GM10266 (cell line): Measurements from ENCODE around the gene C19orf81.

Experiments used
- DNase-seq: peaks from one replicate; pipeline ENCODE4 v3.0.0; 2012; ENCODE audit errors: extremely low spot score
- CTCF ChIP-seq: IDR thresholded peaks from 2 replicates; pipeline ENCODE4 v1.5.1; 2012; ENCODE audit warnings: mild to moderate bottlenecking, low read depth; ENCODE audit not compliant: control insufficient read depth, insufficient read depth; ENCODE audit errors: missing control alignments

Gene C19orf81

GRCh38 chr19:50695251-50696093, 46.2 kb downstream of the C19orf81 start:
- TF ChIP-seq CTCF, result no peak
- DNase-seq, result peak; percentile 82

DNA sequence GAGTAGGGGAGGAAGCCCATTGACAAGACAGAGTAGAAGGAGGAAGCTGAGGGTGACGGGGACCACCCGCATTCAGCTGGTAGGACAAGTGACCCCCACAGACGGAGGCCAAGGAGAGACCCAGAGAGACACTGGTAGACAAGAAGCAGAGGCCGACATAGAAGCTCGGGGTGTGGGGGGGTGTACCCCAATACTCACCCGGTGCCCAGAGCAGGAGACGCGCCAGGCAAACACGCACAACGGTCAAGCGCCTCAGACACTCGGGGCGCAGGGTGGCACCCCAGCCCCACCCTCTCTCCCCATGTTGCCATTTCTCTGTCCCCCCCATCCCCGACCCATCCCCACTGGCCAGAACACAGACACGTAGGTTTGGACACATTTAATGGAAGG, 46.8 kb downstream of the C19orf81 start:
- no peak for DNase-seq
- TF ChIP-seq CTCF, result no peak

GRCh38 chr19:50697414-50698124, 48.3 kb downstream of the C19orf81 start:
- no peak for TF ChIP-seq CTCF
- no peak for DNase-seq

DNA sequence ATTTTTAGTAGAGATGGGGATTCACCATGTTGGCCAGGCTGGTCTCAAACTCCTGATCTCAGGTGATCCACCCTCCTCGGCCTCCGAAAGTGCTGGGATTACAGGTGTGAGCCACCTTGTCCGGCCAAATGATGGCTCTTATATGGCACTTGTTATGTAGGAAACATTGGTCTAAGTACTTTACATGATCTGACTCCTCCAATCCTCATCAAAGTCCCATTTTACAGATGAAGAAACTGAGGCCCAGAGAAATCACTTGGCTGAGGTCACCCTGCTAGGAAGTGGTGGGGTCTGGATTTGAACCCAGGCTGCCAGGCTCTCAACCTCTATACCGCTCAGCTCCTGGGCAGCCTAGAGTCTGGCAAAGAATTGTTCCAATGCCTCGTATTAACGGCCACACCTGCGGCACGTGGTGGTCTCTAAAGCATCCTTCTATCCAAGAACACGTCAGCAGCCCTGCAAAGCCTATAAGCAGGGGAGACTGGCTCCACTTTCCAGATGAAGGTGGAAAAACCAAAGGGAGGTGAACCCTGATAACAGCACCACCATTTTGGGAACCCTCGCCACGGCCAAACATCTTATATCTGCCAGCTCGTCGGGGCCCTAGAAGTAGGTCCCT, 52.2 kb downstream of the C19orf81 start:
- DNase-seq, result no peak
- no peak for TF ChIP-seq CTCF

DNA sequence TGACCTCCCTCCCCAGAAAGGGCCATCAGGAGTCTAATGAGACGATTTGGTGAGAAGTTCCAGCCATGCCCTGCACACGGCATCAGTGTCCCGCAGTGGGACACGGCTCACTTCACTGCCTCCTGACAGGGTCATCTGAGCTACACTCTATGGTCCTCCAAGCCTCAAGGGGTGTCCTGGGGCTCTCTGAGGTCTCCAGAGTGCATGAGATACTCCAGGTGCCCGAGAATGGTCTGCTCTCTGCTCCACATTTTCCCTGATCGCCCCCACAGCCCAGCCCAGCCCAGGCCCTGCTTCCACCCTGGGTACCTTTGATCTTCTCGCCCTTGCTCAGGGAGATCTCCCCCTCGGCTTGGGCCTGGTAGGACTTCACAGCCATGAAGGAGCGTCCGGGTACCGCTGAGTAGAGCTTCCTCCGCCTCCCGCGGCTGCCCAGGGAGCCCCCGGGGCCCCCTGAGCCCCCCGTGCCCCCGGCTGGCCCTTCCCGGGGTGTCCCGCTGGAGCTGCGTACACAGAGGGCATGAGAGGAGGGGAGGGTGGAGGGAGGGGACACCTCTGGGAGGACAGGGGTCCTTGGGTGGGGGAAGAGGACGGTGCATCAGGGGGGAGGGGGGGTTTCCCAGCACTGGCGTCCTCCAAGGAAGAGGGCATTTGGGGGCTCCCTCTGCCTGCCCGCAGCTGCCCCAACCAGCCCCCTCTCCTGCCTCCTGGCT, 53.1 kb downstream of the C19orf81 start:
- no peak for TF ChIP-seq CTCF
- no peak for DNase-seq

DNA sequence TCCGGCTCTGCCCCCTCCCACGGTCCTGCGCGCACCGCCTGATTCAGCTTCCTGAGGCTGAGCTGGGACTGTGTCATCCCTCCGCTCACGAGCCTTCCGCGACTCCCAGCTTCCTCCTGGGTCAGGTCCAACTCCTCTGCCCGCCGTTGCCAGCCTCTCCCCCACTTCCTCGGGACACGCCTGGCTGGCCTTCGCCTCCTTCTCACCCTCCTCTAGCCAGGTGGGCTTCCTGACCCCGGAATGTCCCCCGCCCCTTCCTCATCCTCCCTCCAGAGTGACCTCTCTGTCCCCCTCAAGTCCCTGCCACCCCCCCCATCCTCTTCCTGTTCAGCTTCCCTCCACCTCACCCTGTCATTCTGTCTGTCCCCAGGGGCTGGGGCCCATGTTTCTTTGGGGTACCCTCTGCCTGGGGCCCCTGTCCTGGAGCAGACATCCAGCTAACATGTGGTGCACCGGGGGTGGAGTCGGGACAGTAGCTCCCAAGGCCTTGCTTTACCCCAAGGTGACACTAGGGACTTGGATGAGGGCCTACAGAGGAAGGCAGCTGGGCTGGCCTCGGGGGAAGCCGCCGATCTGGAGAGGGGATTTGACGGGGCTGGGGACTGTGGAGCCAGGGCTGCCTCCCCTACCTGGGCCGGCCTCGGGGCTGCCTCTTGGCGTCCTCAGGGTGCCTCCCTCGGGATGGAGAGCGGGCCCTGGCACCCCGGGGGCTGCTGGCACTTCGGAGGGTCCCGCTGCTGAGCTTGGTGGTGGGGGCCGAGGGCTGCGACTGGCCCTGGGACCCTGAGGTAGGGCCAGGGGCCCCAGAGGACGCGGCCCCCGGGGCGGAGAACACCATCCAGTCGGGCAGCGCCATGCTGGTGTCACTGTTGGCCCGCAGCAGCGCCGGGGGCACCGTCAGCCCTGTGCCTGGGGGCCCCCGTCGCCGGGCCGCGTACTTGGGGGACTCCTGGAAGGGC, 53.9 kb downstream of the C19orf81 start:
- no peak for TF ChIP-seq CTCF
- DNase-seq, result no peak
